ENCODE measurements around the gene LYSET.
"Not testable (repeated sequence)": the region's sequence is repeated elsewhere in the genome, so short reads cannot be mapped to it uniquely, and the experiment has no call there.

LYSET gene

GRCh38 chr14:93228550-93228949 lies 43.4 kb downstream of the LYSET start:
- ChIA-PET CTCF (no interaction called here), POLR2A (no interaction called here)
- DNase-seq (ENCODE audit: extremely low spot score): no peak
- TF ChIP-seq CTCF (IDR thresholded peaks at IDR 0.05; ENCODE audit: control extremely low read depth, extremely low read depth, low read depth, missing control alignments): no peak

GRCh38 chr14:93230539-93230938 lies 45.4 kb downstream of the LYSET start:
- no peak for TF ChIP-seq CTCF (IDR thresholded peaks at IDR 0.05; ENCODE audit: control extremely low read depth, extremely low read depth, low read depth, missing control alignments)
- ChIA-PET CTCF (interaction anchor here (2.0 kb wide), 1 partner anchor 117 kb away, joined by 8 read pairs; no protein-coding TSS in a partner anchor), POLR2A (interaction anchor here (1.3 kb wide), 1 partner anchor 23 kb away, joined by 3 read pairs; the partner anchor contains the start of genes GON7 and UBR7)
- DNase-seq (ENCODE audit: extremely low spot score): no peak

GRCh38 chr14:93231129-93231979 lies 46.2 kb downstream of the LYSET start:
- no peak for TF ChIP-seq CTCF (IDR thresholded peaks at IDR 0.05; ENCODE audit: control extremely low read depth, extremely low read depth, low read depth, missing control alignments)
- DNase-seq (ENCODE audit: extremely low spot score): peak; percentile 39
- POLR2A ChIA-PET: interaction anchor here (1.3 kb wide), 1 partner anchor 24 kb away, joined by 3 read pairs; the partner anchor contains the start of genes GON7 and UBR7
- CTCF ChIA-PET: interaction anchor here (1.5 to 2.0 kb wide), 3 partner anchors 41 to 118 kb away, joined by 3 to 8 read pairs (median 3); no protein-coding TSS in a partner anchor

- CTCF ChIA-PET: interaction anchor here (1.3 to 2.0 kb wide), 6 partner anchors 13 to 387 kb away, joined by 3 to 8 read pairs (median 4); no protein-coding TSS in a partner anchor
These were observed 47.0 kb downstream of the LYSET start for GRCh38 chr14:93232159-93232558.

GRCh38 chr14:93233078-93233477 lies 48.0 kb downstream of the LYSET start:
- POLR2A ChIA-PET; DNase-seq (ENCODE audit: extremely low spot score): not testable (repeated sequence)
- CTCF ChIA-PET: interaction anchor here (0.8 to 2.0 kb wide), 5 partner anchors 14 to 386 kb away, joined by 3 to 6 read pairs (median 4); no protein-coding TSS in a partner anchor

More at GRCh38 chr14:93232159-93232558, 47.0 kb downstream of the LYSET start:
- no peak for DNase-seq (ENCODE audit: extremely low spot score)
- POLR2A ChIA-PET: no interaction called here
- TF ChIP-seq CTCF (IDR thresholded peaks at IDR 0.05; ENCODE audit: control extremely low read depth, extremely low read depth, low read depth, missing control alignments): no peak

GRCh38 chr14:93234798-93235197 lies 49.7 kb downstream of the LYSET start:
- TF ChIP-seq CTCF (IDR thresholded peaks at IDR 0.05; ENCODE audit: control extremely low read depth, extremely low read depth, low read depth, missing control alignments): no peak
- no peak for DNase-seq (ENCODE audit: extremely low spot score)
- ChIA-PET POLR2A (no interaction called here), CTCF (interaction anchor here (1.1 kb wide), 2 partner anchors 27 to 59 kb away, joined by 3 to 4 read pairs; partner anchors contain the start of gene UBR7)
